Panc1 (cell line): ENCODE measurements around the gene ZNF784. TPM values are rescaled to one million over a fixed set of nuclear protein-coding genes. Genes with fewer than 3 reads are reported as not detected.

Experiments
- ATAC-seq: fragments of 200-7000 bp; cut with Tn5 transposase; 2 replicates; pipeline ENCODE4 v1.9.1; 2020; ENCODE audit warnings: mild to moderate bottlenecking, moderate library complexity
- BruUV-seq: library from RNA; stranded (reverse); fragments of 400-500 nt; replicated peaks from 2 replicates; lab custom pipeline; 2021; lab: Mats Ljungman, UMichigan
- CTCF ChIA-PET: fragments of 300-600 bp; sonication (Branson Sonifier 250); formaldehyde crosslinking; loops from one replicate; lab custom pipeline; 2022; ENCODE audit warnings: antibody characterized with exemption; lab: Charles Lee
- POLR2A ChIA-PET: fragments of 300-600 bp; sonication (Branson Sonifier 250); formaldehyde crosslinking; loops from one replicate; lab custom pipeline; 2022; ENCODE audit warnings: antibody characterized with exemption; lab: Charles Lee
- DNase-seq: peaks from one replicate; pipeline ENCODE4 v3.0.0-alpha.2; 2010; ENCODE audit warnings: low read depth, low spot score
- H3K27ac ChIP-seq: 2 replicates; pipeline ENCODE4 v1.5.1; 2011; ENCODE audit warnings: mild to moderate bottlenecking, low read length, inconsistent platforms
- H3K27me3 ChIP-seq: fragments of 200-500 bp; sonication (Bioruptor generic); 2 replicates; pipeline ENCODE4 v1.6.0; 2014; ENCODE audit warnings: low read length, inconsistent platforms; ENCODE audit not compliant: control insufficient read depth, insufficient read depth
- H3K36me3 ChIP-seq: fragments of 200-500 bp; sonication (Bioruptor generic); 2 replicates; pipeline ENCODE4 v1.5.1; 2014; ENCODE audit warnings: inconsistent platforms, mild to moderate bottlenecking, low read length, moderate library complexity; ENCODE audit not compliant: control insufficient read depth, insufficient read depth
- H3K4me1 ChIP-seq: 2 replicates; pipeline ENCODE4 v1.5.1; 2011; ENCODE audit warnings: inconsistent platforms, mild to moderate bottlenecking, low read length, moderate library complexity; ENCODE audit not compliant: control insufficient read depth, insufficient read depth
- H3K4me3 ChIP-seq, 2 experiments: 2 replicates each; pipeline ENCODE4 v1.5.1; 2011 to 2012; ENCODE audit warnings: low read depth in 2 of 2, low read length in 2 of 2, mild to moderate bottlenecking in 2 of 2, inconsistent platforms in 1 of 2, moderate library complexity in 1 of 2
- H3K9me3 ChIP-seq: fragments of 200-500 bp; sonication (Bioruptor generic); 2 replicates; pipeline ENCODE4 v1.5.1; 2014; ENCODE audit warnings: low read depth, mild to moderate bottlenecking, inconsistent platforms, low read length, moderate library complexity; ENCODE audit not compliant: control insufficient read depth, insufficient read depth
- CTCF ChIP-seq: fragments of 450-650 bp; IDR thresholded peaks from 2 replicates; pipeline ENCODE4 v1.5.1; 2017; ENCODE audit warnings: mild to moderate bottlenecking
- POLR2AphosphoS5 ChIP-seq: IDR thresholded peaks from 2 replicates; pipeline ENCODE4 v1.6.1; 2012; ENCODE audit warnings: mild to moderate bottlenecking, low read depth, low read length, moderate library complexity
- REST ChIP-seq, 2 experiments: IDR thresholded peaks; 2 replicates each; pipeline ENCODE4 v1.6.1; 2011 to 2012; ENCODE audit warnings: low read depth in 2 of 2, control low read depth in 1 of 2, low read length in 1 of 2, mild to moderate bottlenecking in 1 of 2, moderate library complexity in 1 of 2; ENCODE audit not compliant: insufficient read depth in 1 of 2
- SIN3A ChIP-seq: IDR thresholded peaks from 2 replicates; pipeline ENCODE4 v1.6.1; 2012; ENCODE audit warnings: low read depth, mild to moderate bottlenecking, low read length, moderate library complexity, borderline replicate concordance; ENCODE audit not compliant: insufficient read depth
- TCF7L2 ChIP-seq: IDR thresholded peaks from 2 replicates; pipeline ENCODE4 v1.6.1; 2011; ENCODE audit warnings: mild to moderate bottlenecking, low read depth, low read length, inconsistent platforms
- in situ Hi-C: cut with HindIII; loops from 2 replicates; pipeline ENCODE4 v1.10.0; 2016; ENCODE audit warnings: low sequenced_read_pairs, low pct_unique_long_range_greater_than_20kb
- intact Hi-C: fragments of 100-400 bp; cut with micrococcal nuclease; formaldehyde crosslinking; loops from one replicate; pipeline ENCODE4 v1.10.0; 2022; ENCODE audit not compliant: unreplicated experiment
- total RNA-seq: library from RNA; stranded (reverse); gene quantifications from one replicate; pipeline ENCODE4 v1.2.1, GENCODE V29; 2021; ENCODE audit not compliant: unreplicated experiment

The ZNF784 gene
- total RNA-seq, 1 experiment from 2014 or later = 8.9 TPM

GRCh38 chr19:55669418-55670279 is 45.3 kb upstream of the ZNF784 start:
- H3K4me1 ChIP-seq = peaks cover 78% of the 10 kb centered on the region
- peaks cover 20% of the 10 kb centered on the region for H3K36me3 ChIP-seq
- H3K27ac ChIP-seq = peak overlapping the region; percentile 96
- BruUV-seq = no TSS peak
- H3K27me3 ChIP-seq = no peaks in the 10 kb centered on the region
- peak; percentile 4 for ATAC-seq
- DNase-seq = no peak
- H3K9me3 ChIP-seq = no peaks in the 10 kb centered on the region
- intact Hi-C loops = no loop called here
- H3K4me3 ChIP-seq = no peak overlapping the region
- ChIA-PET POLR2A (interaction anchor here (1.1 to 1.8 kb wide), 2 partner anchors 13 to 15 kb away, joined by 3 to 5 read pairs; partner anchors contain the start of gene U2AF2), CTCF (no interaction called here)
- in situ Hi-C loops = no loop called here
- TF ChIP-seq POLR2AphosphoS5 = peak; percentile 20; the same call in 1 of the 2 replicates
- no peak for TF ChIP-seq CTCF
- 0 out of 2 replicates have a peak, but pooled peaks have one; percentile 22 for TF ChIP-seq SIN3A
- no peak for TF ChIP-seq TCF7L2
- TF ChIP-seq REST (IDR thresholded peaks at IDR 0.05; ENCODE audit: insufficient read depth in 1 of 2, low read depth in 2 of 2, low read length in 1 of 2) = no peak

- H3K9me3 ChIP-seq = no peaks in the 10 kb centered on the region
- DNase-seq = no peak
- in situ Hi-C loops = no loop called here
- H3K36me3 ChIP-seq = peaks cover 25% of the 10 kb centered on the region
- no peak for ATAC-seq
- BruUV-seq = no TSS peak
- ChIA-PET POLR2A (no interaction called here), CTCF (interaction anchor here (0.6 kb wide), 1 partner anchor 12 kb away, joined by 10 read pairs; no protein-coding TSS in a partner anchor)
- no peak overlapping the region for H3K4me3 ChIP-seq
- TF ChIP-seq POLR2AphosphoS5 (no peak), CTCF (no peak), SIN3A (no peak), REST (IDR thresholded peaks at IDR 0.05; ENCODE audit: insufficient read depth in 1 of 2, low read depth in 2 of 2, low read length in 1 of 2) (no peak), TCF7L2 (no peak)
- peaks cover 77% of the 10 kb centered on the region for H3K4me1 ChIP-seq
- H3K27ac ChIP-seq = peak overlapping the region; percentile 96
- intact Hi-C loops = no loop called here
- H3K27me3 ChIP-seq = no peaks in the 10 kb centered on the region
Measured at GRCh38 chr19:55668603-55669348, 44.4 kb upstream of the ZNF784 start.
